BE2C (cell line): ENCODE results near the gene NEO1.

Experiments
- DNase-seq: peaks from one replicate; pipeline ENCODE4 v3.0.0-alpha.2; 2020
- H3K27me3 ChIP-seq: fragments of 250-450 bp; sonication (Bioruptor Pico); 2 replicates; pipeline ENCODE4 v1.5.1; 2020; ENCODE audit warnings: mild to moderate bottlenecking
- H3K36me3 ChIP-seq: fragments of 250-450 bp; sonication (Bioruptor Pico); 2 replicates; pipeline ENCODE4 v1.5.1; 2020; ENCODE audit warnings: mild to moderate bottlenecking
- H3K4me1 ChIP-seq: fragments of 250-450 bp; sonication (Bioruptor Pico); 2 replicates; pipeline ENCODE4 v1.5.1; 2020
- H3K4me3 ChIP-seq: 2 replicates; pipeline ENCODE4 v1.5.1; 2011; ENCODE audit warnings: low read depth, low read length
- H3K9me3 ChIP-seq: fragments of 250-450 bp; sonication (Bioruptor Pico); 2 replicates; pipeline ENCODE4 v1.5.1; 2020
- CTCF ChIP-seq: IDR thresholded peaks from 2 replicates; pipeline ENCODE4 v1.5.1; 2012; ENCODE audit warnings: mild to moderate bottlenecking, low read depth, low read length

NEO1 gene

GRCh38 chr15:73335026-73335425 is 282.8 kb downstream of the NEO1 start:
- no peak for TF ChIP-seq CTCF
- Histone ChIP-seq H3K4me3 (no peak overlapping the region), H3K27me3 (no peaks in the 10 kb centered on the region), H3K9me3 (no peaks in the 10 kb centered on the region), H3K36me3 (no peaks in the 10 kb centered on the region), H3K4me1 (no peaks in the 10 kb centered on the region)
- DNase-seq, result no peak

GRCh38 chr15:73335471-73335870 is 283.2 kb downstream of the NEO1 start:
- DNase-seq, result no peak
- no peaks in the 10 kb centered on the region for H3K4me1 ChIP-seq
- H3K36me3 ChIP-seq, result no peaks in the 10 kb centered on the region
- H3K27me3 ChIP-seq, result no peaks in the 10 kb centered on the region
- no peak overlapping the region for H3K4me3 ChIP-seq
- no peaks in the 10 kb centered on the region for H3K9me3 ChIP-seq
- no peak for TF ChIP-seq CTCF

GRCh38 chr15:73336756-73337155 is 284.5 kb downstream of the NEO1 start:
- Histone ChIP-seq H3K4me1 (no peaks in the 10 kb centered on the region), H3K4me3 (no peak overlapping the region), H3K27me3 (no peaks in the 10 kb centered on the region), H3K36me3 (no peaks in the 10 kb centered on the region), H3K9me3 (no peaks in the 10 kb centered on the region)
- no peak for DNase-seq
- no peak for TF ChIP-seq CTCF

- Histone ChIP-seq H3K27me3 (no peaks in the 10 kb centered on the region), H3K36me3 (no peaks in the 10 kb centered on the region), H3K9me3 (no peaks in the 10 kb centered on the region), H3K4me3 (no peak overlapping the region), H3K4me1 (no peaks in the 10 kb centered on the region)
- DNase-seq, result no peak
- TF ChIP-seq CTCF, result no peak
Measured at GRCh38 chr15:73337187-73337586, 284.9 kb downstream of the NEO1 start.

- no peak for TF ChIP-seq CTCF
- no peak for DNase-seq
Measured at GRCh38 chr15:73338058-73338457, 285.8 kb downstream of the NEO1 start.

GRCh38 chr15:73338606-73339374 is 286.5 kb downstream of the NEO1 start:
- DNase-seq, result no peak
- Histone ChIP-seq H3K27me3 (no peaks in the 10 kb centered on the region), H3K4me1 (no peaks in the 10 kb centered on the region), H3K4me3 (no peak overlapping the region), H3K36me3 (no peaks in the 10 kb centered on the region), H3K9me3 (no peaks in the 10 kb centered on the region; the same call in 1 of the 2 replicates)
- no peak for TF ChIP-seq CTCF

More at GRCh38 chr15:73338058-73338457, 285.8 kb downstream of the NEO1 start:
- H3K9me3 ChIP-seq, result no peaks in the 10 kb centered on the region; the same call in 1 of the 2 replicates
- no peaks in the 10 kb centered on the region for H3K27me3 ChIP-seq
- H3K36me3 ChIP-seq, result no peaks in the 10 kb centered on the region
- no peaks in the 10 kb centered on the region for H3K4me1 ChIP-seq
- H3K4me3 ChIP-seq, result no peak overlapping the region
